Fibroblast of villous mesenchyme (primary cell): ENCODE measurements around the gene EFTUD2. TPM values are rescaled to one million over a fixed set of nuclear protein-coding genes. Genes with fewer than 3 reads are reported as not detected.

ENCODE experiments used
- DNase-seq: peaks from one replicate; pipeline ENCODE4 v3.0.0-alpha.2; 2010; ENCODE audit warnings: low read depth
- H3K4me3 ChIP-seq: 2 replicates; pipeline ENCODE4 v1.5.1; 2011; ENCODE audit warnings: low read depth, mild to moderate bottlenecking, low read length
- CTCF ChIP-seq: IDR thresholded peaks from 2 replicates; pipeline ENCODE4 v1.5.1; 2012; ENCODE audit warnings: low read depth, mild to moderate bottlenecking, low read length; ENCODE audit not compliant: insufficient read depth
- total RNA-seq: library from RNA; depleted of rRNA; stranded (reverse); fragments of >200 nt; gene quantifications from 2 replicates; pipeline ENCODE4 v1.2.3, GENCODE V29; 2012

The EFTUD2 gene
- total RNA-seq, 1 donor: 75.6 TPM

GRCh38 chr17:44910231-44911106, 11.2 kb upstream of the EFTUD2 start:
- no peak for DNase-seq
- TF ChIP-seq CTCF: no peak
- H3K4me3 ChIP-seq: no peak overlapping the region

- TF ChIP-seq CTCF: no peak
- no peak overlapping the region for H3K4me3 ChIP-seq
- DNase-seq: peak; percentile 56
These were observed 10.5 kb upstream of the EFTUD2 start for GRCh38 chr17:44909681-44910144.

DNA sequence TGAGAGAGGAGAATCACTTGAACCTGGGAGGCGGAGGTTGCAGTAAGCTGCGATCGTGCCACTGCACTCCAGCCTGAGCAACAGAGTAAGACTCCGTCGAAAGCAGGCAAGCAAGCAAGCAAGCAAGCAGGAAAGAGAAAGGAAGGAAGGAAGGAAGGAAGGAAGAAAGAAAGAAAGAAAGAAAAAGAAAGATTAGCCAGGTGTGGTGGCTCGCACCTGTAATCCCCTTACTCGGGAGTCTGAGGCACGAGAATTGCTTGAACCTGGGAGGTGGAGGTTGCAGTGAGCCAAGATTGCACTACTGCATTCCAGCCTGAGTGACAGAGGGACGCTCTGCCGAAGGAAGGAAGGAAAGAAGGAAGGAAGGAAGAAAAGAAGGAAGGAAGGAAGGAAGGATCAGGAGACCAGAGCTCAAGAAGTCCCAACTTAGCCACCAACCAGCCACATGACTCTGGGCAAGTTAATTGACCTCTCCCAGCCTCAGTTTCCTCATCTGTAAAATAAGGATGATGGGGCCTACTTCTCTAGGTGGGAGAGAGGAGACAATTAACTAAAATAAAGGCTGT, 9.6 kb upstream of the EFTUD2 start:
- TF ChIP-seq CTCF: no peak
- no peak for DNase-seq
- no peak overlapping the region for H3K4me3 ChIP-seq

DNA sequence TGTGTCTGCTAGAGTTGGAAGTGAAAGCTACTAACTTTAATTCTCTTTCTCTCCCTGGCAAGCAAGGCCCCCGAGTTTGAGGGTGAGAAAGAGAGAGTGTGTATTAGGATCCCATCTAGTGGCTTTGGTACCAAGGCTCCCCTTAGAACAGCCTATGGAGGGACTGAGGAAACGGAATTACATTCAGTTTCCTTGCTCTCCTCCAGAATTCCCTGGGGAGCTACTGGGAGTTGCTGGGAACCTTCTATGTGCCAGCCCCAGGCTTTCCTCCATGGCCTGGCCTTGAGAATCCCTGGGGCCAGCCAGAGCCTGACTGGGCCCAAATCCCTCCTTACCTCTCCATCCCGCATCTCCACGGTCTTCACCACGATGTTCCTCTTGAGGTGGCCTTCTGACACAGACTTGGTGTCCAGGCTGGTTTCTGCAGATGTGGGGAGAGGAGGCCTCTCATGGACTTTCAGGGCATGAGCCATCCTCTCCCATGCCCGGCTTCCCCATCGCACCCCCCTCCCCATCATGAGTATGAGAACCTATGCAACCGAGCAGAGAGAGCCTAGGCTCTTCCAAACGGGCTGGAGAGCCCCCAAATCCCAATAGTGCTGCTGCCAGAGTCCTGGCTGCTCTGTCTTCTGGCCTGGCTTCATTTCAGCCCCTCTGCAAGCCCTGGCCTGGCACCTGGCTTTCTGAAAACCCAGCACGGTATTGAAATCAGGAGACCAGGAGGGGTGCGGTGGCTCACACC, 8.7 kb upstream of the EFTUD2 start:
- no peak for TF ChIP-seq CTCF
- no peak for DNase-seq
- H3K4me3 ChIP-seq: no peak overlapping the region

DNA sequence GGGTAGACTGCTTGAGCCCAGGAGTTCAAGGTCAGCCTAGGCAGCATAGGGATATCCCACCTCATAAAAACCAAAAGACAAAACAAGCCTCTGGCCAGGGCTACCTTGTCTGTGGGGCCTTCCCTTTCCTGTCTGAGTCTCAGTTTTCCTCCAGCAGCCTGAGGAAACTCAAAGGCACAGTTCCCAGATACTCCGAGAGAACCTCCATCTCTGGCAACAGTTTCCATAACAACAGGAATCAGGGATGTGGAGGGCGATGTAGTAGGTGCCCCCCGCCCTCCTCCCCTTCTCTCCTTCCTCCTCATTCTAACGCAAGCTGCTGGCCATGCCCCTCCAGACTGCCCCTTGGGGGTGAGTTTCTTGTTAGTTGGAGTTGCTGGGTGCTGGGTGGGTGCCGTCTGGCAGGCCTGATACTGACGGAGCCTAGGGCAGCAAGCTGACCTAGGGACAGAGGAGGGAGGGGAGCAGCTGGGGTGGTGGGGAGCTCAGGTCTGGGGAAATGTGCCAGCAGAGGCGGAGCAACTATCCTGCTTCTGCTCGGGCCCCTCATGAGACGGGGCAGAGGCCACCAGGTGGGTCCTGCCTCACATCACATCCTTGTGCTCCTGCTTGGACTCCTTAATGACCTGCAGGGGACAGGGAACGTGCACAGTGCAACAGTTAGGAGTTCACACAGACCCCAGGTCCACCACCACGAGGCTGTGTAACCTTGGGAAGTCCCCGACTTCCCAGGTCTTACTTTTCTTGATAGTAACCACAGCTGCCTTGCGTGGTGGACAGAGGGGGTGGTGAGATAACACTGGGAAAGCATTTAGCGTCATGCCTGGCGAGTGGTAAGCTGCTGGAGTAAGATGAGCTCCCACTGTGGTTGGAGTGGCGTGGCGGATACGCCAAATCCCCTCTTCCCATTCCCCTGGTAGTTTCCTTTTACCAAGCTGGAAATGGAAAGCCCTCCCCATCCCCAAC, 7.8 kb upstream of the EFTUD2 start:
- DNase-seq: peak; percentile 32
- TF ChIP-seq CTCF: no peak
- no peak overlapping the region for H3K4me3 ChIP-seq
